Duodenal mucosa (tissue), 2 donors: ENCODE measurements around the gene CYP27A1.
"Not testable (repeated sequence)": the region's sequence is repeated elsewhere in the genome, so short reads cannot be mapped to it uniquely, and the experiment has no call there.

Experiments
- H3K27ac ChIP-seq: one replicate; pipeline ENCODE4 v1.7.0; 2013; ENCODE audit warnings: low read depth, low read length
- H3K27me3 ChIP-seq, 2 donors: one replicate each; pipeline ENCODE4 v1.7.0; 2013; ENCODE audit warnings: low read length in 2 of 2, control low read depth in 1 of 2; ENCODE audit not compliant: insufficient read depth in 2 of 2, control insufficient read depth in 1 of 2
- H3K36me3 ChIP-seq, 2 donors: one replicate each; pipeline ENCODE4 v1.7.0; 2013; ENCODE audit warnings: low read length in 2 of 2, control low read depth in 1 of 2; ENCODE audit not compliant: insufficient read depth in 2 of 2, control insufficient read depth in 1 of 2
- H3K4me1 ChIP-seq, 2 donors: one replicate each; pipeline ENCODE4 v1.7.0; 2013; ENCODE audit warnings: low read length in 2 of 2, control low read depth in 1 of 2; ENCODE audit not compliant: insufficient read depth in 2 of 2, control insufficient read depth in 1 of 2
- H3K4me3 ChIP-seq, 2 donors: one replicate each; pipeline ENCODE4 v1.7.0; 2013; ENCODE audit warnings: low read length in 2 of 2, low read depth in 1 of 2
- H3K9ac ChIP-seq, 2 donors: one replicate each; pipeline ENCODE4 v1.7.0; 2013; ENCODE audit warnings: low read length in 2 of 2, low read depth in 1 of 2
- H3K9me3 ChIP-seq, 2 donors: one replicate each; pipeline ENCODE4 v1.7.0; 2013; ENCODE audit warnings: low read length in 2 of 2, control low read depth in 1 of 2; ENCODE audit not compliant: control insufficient read depth in 1 of 2

The CYP27A1 gene

GRCh38 chr2:218846963-218847362 lies 65.0 kb downstream of the CYP27A1 start:
- H3K4me1 ChIP-seq, H3K9me3 ChIP-seq, H3K9ac ChIP-seq, H3K27ac ChIP-seq, H3K27me3 ChIP-seq, H3K4me3 ChIP-seq, H3K36me3 ChIP-seq: not testable (repeated sequence)

DNA sequence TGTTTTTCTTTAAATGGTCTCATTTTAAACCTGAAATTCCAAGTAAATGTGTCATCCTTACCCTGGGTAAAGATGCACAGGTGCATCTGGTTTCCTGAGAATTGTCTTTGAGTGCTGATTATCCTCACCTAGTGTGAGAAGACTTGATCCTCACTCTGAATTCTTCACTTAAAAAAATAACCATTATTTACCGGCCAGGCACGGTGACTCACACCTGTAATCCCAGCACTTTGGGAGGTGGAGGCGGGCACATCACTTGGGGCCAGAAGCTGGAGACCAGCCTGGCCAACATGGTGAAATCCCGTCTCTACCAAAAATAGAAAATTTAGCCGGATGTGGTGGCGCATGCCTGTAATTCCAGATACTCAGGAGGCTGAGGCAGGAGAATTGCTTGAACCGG lies 67.8 kb downstream of the CYP27A1 start:
- Histone ChIP-seq H3K27ac (no peak overlapping the region), H3K4me3 (no peak overlapping the region), H3K9me3 (no peaks in the 10 kb centered on the region), H3K36me3 (no peaks in the 10 kb centered on the region), H3K4me1 (no peaks in the 10 kb centered on the region), H3K27me3 (peaks cover 12 to 13% of the 10 kb centered on the region in 2 donors), H3K9ac (no peak overlapping the region)

GRCh38 chr2:218850796-218851195 lies 68.8 kb downstream of the CYP27A1 start:
- Histone ChIP-seq H3K27me3 (peaks cover 18 to 22% of the 10 kb centered on the region in 2 donors), H3K9ac (no peak overlapping the region), H3K4me1 (no peaks in the 10 kb centered on the region), H3K36me3 (no peaks in the 10 kb centered on the region), H3K9me3 (no peaks in the 10 kb centered on the region), H3K4me3 (no peak overlapping the region), H3K27ac (no peak overlapping the region)

- no peaks in the 10 kb centered on the region for H3K36me3 ChIP-seq
- no peak overlapping the region for H3K27ac ChIP-seq
- H3K4me1 ChIP-seq, result no peaks in the 10 kb centered on the region
- H3K9ac ChIP-seq, result no peak overlapping the region
- H3K9me3 ChIP-seq, result no peaks in the 10 kb centered on the region
- no peak overlapping the region for H3K4me3 ChIP-seq
- peaks cover 18 to 27% of the 10 kb centered on the region in 2 donors for H3K27me3 ChIP-seq
Measured at GRCh38 chr2:218851286-218851685, 69.3 kb downstream of the CYP27A1 start.

GRCh38 chr2:218852911-218853667 lies 71.1 kb downstream of the CYP27A1 start:
- peaks cover 27 to 34% of the 10 kb centered on the region in 2 donors for H3K27me3 ChIP-seq
- H3K4me3 ChIP-seq, result no peak overlapping the region
- no peaks in the 10 kb centered on the region for H3K9me3 ChIP-seq
- no peaks in the 10 kb centered on the region for H3K4me1 ChIP-seq
- H3K36me3 ChIP-seq, result no peaks in the 10 kb centered on the region
- no peak overlapping the region for H3K9ac ChIP-seq
- no peak overlapping the region for H3K27ac ChIP-seq

- H3K9me3 ChIP-seq, result no peaks in the 10 kb centered on the region
- peaks cover 34 to 41% of the 10 kb centered on the region in 2 donors for H3K27me3 ChIP-seq
- H3K4me1 ChIP-seq, result no peaks in the 10 kb centered on the region
- no peak overlapping the region for H3K4me3 ChIP-seq
- H3K27ac ChIP-seq, result no peak overlapping the region
- H3K36me3 ChIP-seq, result no peaks in the 10 kb centered on the region
- no peak overlapping the region for H3K9ac ChIP-seq
Measured at GRCh38 chr2:218853766-218854165, 71.8 kb downstream of the CYP27A1 start.

GRCh38 chr2:218854860-218855259 lies 72.9 kb downstream of the CYP27A1 start:
- no peaks in the 10 kb centered on the region for H3K4me1 ChIP-seq
- no peaks in the 10 kb centered on the region for H3K36me3 ChIP-seq
- H3K27ac ChIP-seq, result no peak overlapping the region
- H3K27me3 ChIP-seq, result peaks cover 41 to 46% of the 10 kb centered on the region in 2 donors
- no peaks in the 10 kb centered on the region for H3K9me3 ChIP-seq
- H3K9ac ChIP-seq, result no peak overlapping the region
- H3K4me3 ChIP-seq, result no peak overlapping the region

DNA sequence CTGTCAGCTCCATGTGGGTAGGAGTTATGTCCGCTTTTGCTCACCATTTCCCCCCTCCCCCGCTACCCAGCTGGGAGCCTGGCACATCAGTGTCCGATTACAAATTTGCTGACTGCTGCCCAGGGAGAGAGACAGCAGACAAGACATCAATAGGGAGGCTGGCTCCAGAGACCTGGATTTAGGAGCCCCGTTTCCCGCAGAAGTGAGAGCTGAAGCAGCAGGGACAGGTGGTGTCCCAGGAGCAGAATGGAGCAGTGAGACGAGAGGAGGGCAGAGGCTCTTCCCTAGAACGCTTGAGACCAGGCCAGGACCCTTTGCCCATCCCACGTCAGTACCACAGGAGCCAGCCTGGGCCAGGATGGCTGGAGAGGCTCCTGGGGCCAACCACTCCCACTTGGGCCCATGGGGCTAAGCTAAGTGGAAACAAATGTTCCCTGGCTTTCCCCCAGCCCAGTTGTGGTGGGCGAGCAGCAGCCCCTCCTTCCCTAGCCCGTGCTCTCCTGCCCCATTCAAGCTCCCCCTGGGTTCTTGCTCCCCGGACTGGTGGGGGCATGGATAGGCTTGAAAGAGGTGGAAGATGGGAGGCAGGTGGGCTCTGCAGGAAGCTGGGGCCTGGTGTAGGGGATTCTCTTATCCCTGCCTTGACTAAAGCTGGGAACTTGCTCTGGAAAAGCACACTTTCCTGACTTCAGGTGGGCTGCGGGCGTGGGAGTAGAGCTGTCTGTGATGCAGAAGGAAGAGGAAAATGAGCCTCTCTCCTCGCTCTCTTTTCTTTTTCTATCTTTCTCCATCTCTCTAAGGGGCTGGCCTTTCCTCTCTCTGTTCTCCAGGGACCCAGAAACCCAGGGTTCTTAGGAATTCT lies 73.6 kb downstream of the CYP27A1 start:
- no peak overlapping the region for H3K4me3 ChIP-seq
- no peaks in the 10 kb centered on the region for H3K36me3 ChIP-seq
- no peaks in the 10 kb centered on the region for H3K9me3 ChIP-seq
- peaks cover 0 to 7% of the 10 kb centered on the region in 2 donors for H3K4me1 ChIP-seq
- no peak overlapping the region for H3K27ac ChIP-seq
- no peak overlapping the region for H3K9ac ChIP-seq
- H3K27me3 ChIP-seq, result peaks cover 48 to 53% of the 10 kb centered on the region in 2 donors

DNA sequence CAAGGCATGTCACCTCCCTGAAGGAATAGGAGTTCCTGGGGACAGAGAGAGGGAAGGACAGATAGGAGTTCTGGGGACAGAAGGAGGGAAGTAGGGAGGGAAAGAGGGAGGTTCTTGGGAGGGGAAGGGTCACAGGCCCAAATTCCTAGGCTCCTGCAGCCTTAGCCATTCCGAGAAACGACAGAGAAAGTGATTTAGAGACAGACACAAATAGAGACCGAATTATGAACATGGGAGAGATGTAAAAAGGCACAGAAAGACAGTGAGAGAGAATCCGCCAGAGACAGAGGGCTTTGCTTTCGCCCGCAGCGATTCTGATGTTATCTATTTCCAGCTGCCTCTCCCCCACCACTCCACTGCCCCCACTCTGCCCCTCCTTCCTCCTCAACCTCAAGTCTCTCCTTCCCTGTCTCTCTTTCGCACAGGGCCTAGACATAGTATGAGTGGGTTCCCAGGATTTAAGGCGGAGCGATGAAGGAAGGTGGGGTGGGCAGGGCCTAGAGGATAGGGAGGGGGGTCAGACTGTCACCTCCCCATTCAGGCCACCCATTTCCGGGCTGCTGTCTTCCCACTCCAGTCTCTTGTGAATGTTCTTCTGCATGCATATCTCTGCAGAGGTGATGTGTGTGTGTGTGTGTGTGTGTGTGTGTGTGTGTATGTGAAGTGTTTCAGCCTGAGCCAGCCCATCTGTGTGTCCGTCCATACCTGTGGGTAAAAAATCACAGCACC lies 74.4 kb downstream of the CYP27A1 start:
- Histone ChIP-seq H3K27ac (no peak overlapping the region), H3K27me3 (peaks cover 55 to 61% of the 10 kb centered on the region in 2 donors), H3K4me3 (no peak overlapping the region), H3K4me1 (peaks cover 0 to 7% of the 10 kb centered on the region in 2 donors), H3K36me3 (no peaks in the 10 kb centered on the region), H3K9me3 (no peaks in the 10 kb centered on the region), H3K9ac (no peak overlapping the region)

DNA sequence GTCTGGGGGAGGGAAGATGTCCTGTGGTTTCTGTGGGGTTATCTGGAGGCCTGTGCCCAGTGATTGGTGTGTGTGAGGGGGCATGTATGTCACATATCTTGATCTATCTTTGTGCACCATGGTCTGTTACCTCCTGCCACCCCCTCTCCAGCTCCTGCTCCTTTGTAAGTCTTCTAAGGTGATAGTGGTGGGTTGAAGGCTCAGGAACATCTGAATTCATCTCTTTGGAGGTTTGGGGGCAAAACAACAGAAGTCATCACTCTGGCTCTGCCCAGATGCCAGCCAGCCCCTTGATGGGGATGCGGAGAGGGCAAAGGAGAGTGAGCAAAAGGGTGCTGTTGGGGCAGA lies 74.9 kb downstream of the CYP27A1 start:
- H3K9ac ChIP-seq, result no peak overlapping the region
- H3K4me3 ChIP-seq, result no peak overlapping the region
- H3K27ac ChIP-seq, result no peak overlapping the region
- H3K9me3 ChIP-seq, result no peaks in the 10 kb centered on the region
- peaks cover 0 to 7% of the 10 kb centered on the region in 2 donors for H3K4me1 ChIP-seq
- H3K27me3 ChIP-seq, result peaks cover 61 to 66% of the 10 kb centered on the region in 2 donors
- H3K36me3 ChIP-seq, result no peaks in the 10 kb centered on the region
